Lower lobe of right lung (tissue), 2 donors: Measurements from ENCODE around the gene JAML. TPM values are rescaled to one million over a fixed set of nuclear protein-coding genes. Genes with fewer than 3 reads are reported as not detected.

Experiments used
- ATAC-seq, 2 donors: fragments of 200-7000 bp; cut with Tn5 transposase; one replicate each; pipeline ENCODE4 v1.9.1; 2020 to 2022; ENCODE audit warnings: mild to moderate bottlenecking in 2 of 2, moderate library complexity in 2 of 2
- DNase-seq: peaks from one replicate; pipeline ENCODE4 v3.0.0-alpha.2; 2020
- H3K27ac ChIP-seq: fragments of 200-600 bp; one replicate; pipeline ENCODE4 v1.8.0; 2022
- H3K27me3 ChIP-seq: fragments of 200-600 bp; one replicate; pipeline ENCODE4 v1.8.0; 2022; ENCODE audit warnings: low read depth
- H3K36me3 ChIP-seq: fragments of 200-600 bp; one replicate; pipeline ENCODE4 v1.8.0; 2022; ENCODE audit warnings: mild to moderate bottlenecking
- H3K4me1 ChIP-seq: fragments of 200-600 bp; one replicate; pipeline ENCODE4 v1.8.0; 2022
- H3K4me3 ChIP-seq: fragments of 200-600 bp; one replicate; pipeline ENCODE4 v1.8.0; 2022; ENCODE audit warnings: mild to moderate bottlenecking
- H3K9me3 ChIP-seq: fragments of 200-600 bp; one replicate; pipeline ENCODE4 v1.8.0; 2022
- CTCF ChIP-seq: fragments of 200-600 bp; IDR thresholded peaks from one replicate; pipeline ENCODE4 v1.8.0; 2022; ENCODE audit warnings: antibody characterized with exemption, mild to moderate bottlenecking
- intact Hi-C: fragments of 100-400 bp; cut with DNase I; formaldehyde crosslinking; loops from one replicate; pipeline ENCODE4 v1.11.0; 2022
- total RNA-seq: library from RNA; stranded (reverse); fragmentation: NEBNext Ultra II Directional; extraction: Animal tissue kit (Norgen Biotek cat#: 25700); gene quantifications from one replicate; pipeline ENCODE4 v1.2.1, GENCODE V29; 2021
- donor health status: DM: no; HTN: yes; CAD: no; lungs with severe emphysema.

JAML gene
- total RNA-seq, 1 donor from 2014 or later = 163 TPM

DNA sequence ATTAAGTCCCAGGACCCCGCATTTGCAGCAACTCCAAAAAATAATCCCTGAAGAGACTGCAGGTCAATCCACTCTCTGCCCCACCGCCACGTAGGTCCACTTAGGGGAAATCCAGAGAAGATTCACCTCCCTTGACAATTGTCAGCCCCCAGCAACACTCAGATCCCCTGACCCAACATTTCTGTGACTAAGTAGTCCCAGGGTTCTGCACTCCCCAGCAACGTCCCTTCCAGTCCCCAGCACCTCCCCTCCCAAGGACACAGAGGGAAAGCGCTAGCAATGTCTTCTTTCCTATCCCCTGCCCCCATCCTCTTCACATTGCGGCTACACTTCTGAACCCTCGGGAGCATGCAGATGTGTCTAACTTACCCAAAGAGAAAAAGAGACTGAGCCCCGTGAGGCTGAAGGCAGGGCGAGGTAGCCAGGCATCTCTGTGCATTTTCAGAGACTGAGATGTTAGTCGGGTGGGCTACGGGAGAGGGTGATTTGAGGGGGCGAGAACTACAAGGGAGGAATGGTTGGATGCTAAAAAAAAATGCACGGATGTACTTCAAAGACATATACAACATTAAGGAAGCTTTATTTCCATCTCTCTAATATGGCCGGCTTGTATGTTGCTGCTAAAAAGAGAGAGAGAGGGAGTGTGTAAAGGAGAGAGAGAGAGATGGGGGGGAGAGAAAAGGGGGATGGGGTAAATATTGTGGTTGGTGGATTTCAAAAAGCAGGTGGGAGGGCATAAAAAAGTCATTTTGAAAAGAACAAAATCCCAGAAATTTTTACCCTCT lies 48.6 kb downstream of the JAML start, which contains the start of gene SCN2B:
Gene SCN2B (minus strand): TSS at position 647 of the 785 bp plus-strand sequence. CDS start 208 bp downstream, at position 439.
- Histone ChIP-seq H3K36me3 (no peaks in the 10 kb centered on the region), H3K4me1 (peaks cover 21% of the 10 kb centered on the region), H3K27me3 (peaks cover 3% of the 10 kb centered on the region), H3K4me3 (peak within 1 kb of the TSS; percentile 43), H3K9me3 (no peaks in the 10 kb centered on the region), H3K27ac (no peak within 1 kb of the TSS)
- DNase-seq (no peak), ATAC-seq (no peak)
- intact Hi-C loops = no loop called here
- TF ChIP-seq CTCF = no peak

- intact Hi-C loops = no loop called here
- ATAC-seq (peak; percentile 50 to 69), DNase-seq (no peak)
- H3K4me3 ChIP-seq = peak overlapping the region; percentile 43
- H3K4me1 ChIP-seq = peaks cover 23% of the 10 kb centered on the region
- H3K27ac ChIP-seq = no peak overlapping the region
- H3K27me3 ChIP-seq = peaks cover under 1% of the 10 kb centered on the region
- H3K9me3 ChIP-seq = no peaks in the 10 kb centered on the region
- no peak for TF ChIP-seq CTCF
- H3K36me3 ChIP-seq = no peaks in the 10 kb centered on the region
Observed at GRCh38 chr11:118175031-118175992, 49.5 kb downstream of the JAML start.

DNA sequence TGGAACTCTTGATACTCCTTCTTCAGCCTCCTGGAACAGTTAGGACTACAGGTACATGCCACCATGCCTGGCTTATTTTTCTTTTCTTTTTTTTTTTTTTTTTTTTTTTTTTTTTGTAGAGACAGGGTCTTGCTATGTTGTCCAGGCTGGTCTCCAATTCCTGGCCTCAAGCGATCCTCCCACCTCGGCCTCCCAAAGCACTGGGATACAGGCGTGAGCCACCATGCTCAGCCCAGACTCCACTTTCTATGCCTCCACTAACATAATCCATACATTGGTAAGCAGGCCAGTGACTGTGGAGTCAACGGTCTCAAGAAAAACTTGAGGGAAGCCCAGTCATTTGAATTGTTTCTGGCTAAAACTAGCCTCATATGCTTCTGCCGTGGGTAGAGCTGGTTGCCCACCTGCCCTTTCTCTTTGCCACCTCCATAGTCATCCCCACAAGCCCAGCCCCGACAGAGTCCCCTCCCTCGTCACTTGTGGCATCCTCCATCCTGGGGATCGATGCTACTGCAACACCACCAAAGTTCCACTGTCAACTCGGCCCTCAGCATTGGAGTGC lies 50.7 kb downstream of the JAML start:
- peaks cover 23% of the 10 kb centered on the region for H3K4me1 ChIP-seq
- ATAC-seq (no peak), DNase-seq (no peak)
- no peak overlapping the region for H3K4me3 ChIP-seq
- TF ChIP-seq CTCF = no peak
- no peaks in the 10 kb centered on the region for H3K9me3 ChIP-seq
- H3K27ac ChIP-seq = no peak overlapping the region
- intact Hi-C loops = no loop called here
- no peaks in the 10 kb centered on the region for H3K36me3 ChIP-seq
- H3K27me3 ChIP-seq = no peaks in the 10 kb centered on the region

DNA sequence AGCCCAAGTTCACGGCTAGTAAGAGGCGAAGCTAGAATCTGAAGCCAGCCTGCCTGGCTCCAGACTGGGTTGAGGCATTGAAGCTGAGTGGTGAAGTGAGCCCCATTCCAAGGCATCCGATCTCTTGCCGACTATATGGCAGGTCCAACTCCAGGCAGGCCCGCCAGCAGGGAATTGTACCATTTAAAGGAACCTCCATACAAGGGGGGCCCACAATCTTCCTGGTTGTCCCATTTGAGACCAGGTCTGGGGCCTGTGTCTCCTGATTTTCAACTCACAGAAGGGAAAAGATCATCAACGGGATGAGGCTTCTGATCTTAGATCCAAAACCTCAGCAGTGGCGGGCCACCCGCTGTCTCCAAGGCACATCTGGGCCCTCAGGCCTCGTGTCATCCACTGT lies 52.5 kb downstream of the JAML start:
- H3K4me3 ChIP-seq = no peak overlapping the region
- ATAC-seq (no peak), DNase-seq (no peak)
- H3K36me3 ChIP-seq = no peaks in the 10 kb centered on the region
- TF ChIP-seq CTCF = no peak
- H3K27ac ChIP-seq = no peak overlapping the region
- H3K27me3 ChIP-seq = no peaks in the 10 kb centered on the region
- H3K4me1 ChIP-seq = peaks cover 23% of the 10 kb centered on the region
- H3K9me3 ChIP-seq = no peaks in the 10 kb centered on the region
- intact Hi-C loops = no loop called here
